Adipocyte (in vitro differentiated cells): ENCODE results near the gene CHAC2.
"Not testable (repeated sequence)": the region's sequence is repeated elsewhere in the genome, so short reads cannot be mapped to it uniquely, and the experiment has no call there.

Experiments
- DNase-seq: peaks from one replicate; pipeline ENCODE4 v3.0.0-alpha.2; 2015; ENCODE audit warnings: low read depth
- H3K27me3 ChIP-seq: replicated peaks from 2 replicates; pipeline ENCODE4 v1.7.0; 2013; ENCODE audit warnings: mild to moderate bottlenecking, low read length, moderate library complexity; ENCODE audit not compliant: control insufficient read depth, insufficient read depth
- H3K36me3 ChIP-seq: 2 replicates; pipeline ENCODE4 v1.7.0; 2013; ENCODE audit warnings: low read length, mild to moderate bottlenecking, moderate library complexity; ENCODE audit not compliant: control insufficient read depth, insufficient read depth, severe bottlenecking
- H3K4me1 ChIP-seq: 2 replicates; pipeline ENCODE4 v1.7.0; 2013; ENCODE audit warnings: mild to moderate bottlenecking, low read length, moderate library complexity; ENCODE audit not compliant: control insufficient read depth, insufficient read depth
- H3K4me3 ChIP-seq: 2 replicates; pipeline ENCODE4 v1.7.0; 2013; ENCODE audit warnings: mild to moderate bottlenecking, low read length, moderate library complexity
- H3K9ac ChIP-seq: 2 replicates; pipeline ENCODE4 v1.7.0; 2013; ENCODE audit warnings: mild to moderate bottlenecking, low read length, moderate library complexity
- H3K9me3 ChIP-seq: 2 replicates; pipeline ENCODE4 v1.7.0; 2013; ENCODE audit warnings: mild to moderate bottlenecking, low read length, moderate library complexity; ENCODE audit not compliant: control insufficient read depth

The CHAC2 gene

GRCh38 chr2:53811601-53812000 lies 44.0 kb downstream of the CHAC2 start:
- Histone ChIP-seq H3K9ac (no peak overlapping the region), H3K4me1 (peaks cover 17% of the 10 kb centered on the region), H3K27me3 (no peaks in the 10 kb centered on the region), H3K9me3 (no peaks in the 10 kb centered on the region), H3K4me3 (no peak overlapping the region), H3K36me3 (peaks cover 89% of the 10 kb centered on the region)
- no peak for DNase-seq

- Histone ChIP-seq H3K4me1 (peaks cover 17% of the 10 kb centered on the region), H3K9me3 (no peaks in the 10 kb centered on the region), H3K36me3 (peaks cover 88% of the 10 kb centered on the region), H3K27me3 (no peaks in the 10 kb centered on the region), H3K4me3 (no peak overlapping the region), H3K9ac (no peak overlapping the region)
- DNase-seq = no peak
These were observed 45.5 kb downstream of the CHAC2 start for GRCh38 chr2:53813151-53813550.

GRCh38 chr2:53818854-53819435 lies 51.3 kb downstream of the CHAC2 start:
- no peak overlapping the region for H3K4me3 ChIP-seq
- peaks cover 53% of the 10 kb centered on the region for H3K36me3 ChIP-seq
- H3K4me1 ChIP-seq = peaks cover 10% of the 10 kb centered on the region
- no peak overlapping the region for H3K9ac ChIP-seq
- no peaks in the 10 kb centered on the region for H3K9me3 ChIP-seq
- DNase-seq = no peak
- H3K27me3 ChIP-seq = no peaks in the 10 kb centered on the region

- DNase-seq = no peak
- Histone ChIP-seq H3K27me3 (no peaks in the 10 kb centered on the region), H3K4me3 (no peak overlapping the region), H3K4me1 (peaks cover 10% of the 10 kb centered on the region), H3K9me3 (no peaks in the 10 kb centered on the region), H3K36me3 (peaks cover 48% of the 10 kb centered on the region), H3K9ac (no peak overlapping the region)
These were observed 52.0 kb downstream of the CHAC2 start for GRCh38 chr2:53819634-53820033.

GRCh38 chr2:53820048-53820447 lies 52.4 kb downstream of the CHAC2 start:
- Histone ChIP-seq H3K27me3 (no peaks in the 10 kb centered on the region), H3K9ac (no peak overlapping the region), H3K4me1 (peaks cover 10% of the 10 kb centered on the region), H3K9me3 (no peaks in the 10 kb centered on the region), H3K36me3 (peaks cover 45% of the 10 kb centered on the region), H3K4me3 (no peak overlapping the region)
- no peak for DNase-seq

- peaks cover 9% of the 10 kb centered on the region for H3K4me1 ChIP-seq
These were observed 53.1 kb downstream of the CHAC2 start for GRCh38 chr2:53820711-53821110.

DNA sequence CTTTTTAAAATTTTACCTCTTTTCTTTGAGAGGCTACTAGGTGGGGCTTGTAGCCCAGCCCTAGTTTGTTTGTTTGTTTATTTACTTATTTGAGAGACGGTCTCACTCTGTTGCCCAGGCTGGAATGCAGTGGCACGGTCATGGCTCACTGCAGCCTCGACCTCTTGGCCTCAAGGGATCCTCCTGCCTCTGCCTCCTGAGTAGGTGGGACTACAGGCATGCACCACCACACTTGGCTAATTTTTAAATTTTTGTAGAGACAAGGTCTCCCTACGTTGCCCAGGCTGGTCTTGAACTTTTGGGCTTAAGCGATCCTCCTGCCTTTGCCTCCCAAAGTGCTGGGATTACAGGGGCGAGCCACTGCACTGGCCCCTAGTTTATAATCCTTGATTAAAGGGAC lies 54.2 kb downstream of the CHAC2 start:
- no peak for DNase-seq
- H3K27me3 ChIP-seq = no peaks in the 10 kb centered on the region
- no peak overlapping the region for H3K9ac ChIP-seq
- H3K4me3 ChIP-seq = no peak overlapping the region
- H3K36me3 ChIP-seq = peaks cover 34% of the 10 kb centered on the region
- no peaks in the 10 kb centered on the region for H3K9me3 ChIP-seq
- peaks cover 13% of the 10 kb centered on the region for H3K4me1 ChIP-seq

More at GRCh38 chr2:53820711-53821110, 53.1 kb downstream of the CHAC2 start:
- Histone ChIP-seq H3K27me3 (no peaks in the 10 kb centered on the region), H3K9me3 (no peaks in the 10 kb centered on the region), H3K9ac (no peak overlapping the region), H3K36me3 (peaks cover 38% of the 10 kb centered on the region), H3K4me3 (no peak overlapping the region)
- DNase-seq = no peak

- H3K36me3 ChIP-seq = peaks cover 17% of the 10 kb centered on the region
- not testable (repeated sequence) for H3K4me3 ChIP-seq, H3K9ac ChIP-seq, H3K9me3 ChIP-seq, H3K27me3 ChIP-seq, DNase-seq
- peaks cover 24% of the 10 kb centered on the region for H3K4me1 ChIP-seq
These were observed 56.0 kb downstream of the CHAC2 start for GRCh38 chr2:53823639-53824038.
